Measurements from ENCODE around the gene POU6F2. TPM values are rescaled to one million over a fixed set of nuclear protein-coding genes. Genes with fewer than 3 reads are reported as not detected.

The POU6F2 gene
- total RNA-seq, 1 experiment from 2014 or later, result not detected

- CTCF ChIA-PET, result no interaction called here
- Histone ChIP-seq H3K4me3 (ENCODE audit: low read depth in 2 of 2, low read length in 2 of 2) (no peak overlapping the region), H3K27ac (ENCODE audit: low read length) (no peak overlapping the region), H3K27me3 (ENCODE audit: control insufficient read depth, insufficient read depth, low read length) (no peaks in the 10 kb centered on the region; the same call in 1 of the 2 replicates), H3K4me1 (ENCODE audit: control insufficient read depth, insufficient read depth, low read length) (peaks cover 7% of the 10 kb centered on the region; the same call in 1 of the 2 replicates), H3K36me3 (ENCODE audit: control insufficient read depth, insufficient read depth, low read length) (no peaks in the 10 kb centered on the region), H3K9me3 (ENCODE audit: control insufficient read depth, insufficient read depth, low read depth, low read length) (no peaks in the 10 kb centered on the region)
- POLR2A ChIA-PET, result no interaction called here
- no TSS peak for BruUV-seq (replicated peaks)
- TF ChIP-seq POLR2AphosphoS5 (IDR thresholded peaks at IDR 0.05; ENCODE audit: low read depth, low read length) (no peak), CTCF (IDR thresholded peaks at IDR 0.05) (no peak), SIN3A (IDR thresholded peaks at IDR 0.05; ENCODE audit: borderline replicate concordance, insufficient read depth, low read depth, low read length) (no peak), REST (IDR thresholded peaks at IDR 0.05; ENCODE audit: insufficient read depth in 1 of 2, low read depth in 2 of 2, low read length in 1 of 2) (no peak), TCF7L2 (IDR thresholded peaks at IDR 0.05; ENCODE audit: low read depth, low read length) (no peak)
- DNase-seq (ENCODE audit: low read depth, low spot score) (no peak), ATAC-seq (no peak)
- intact Hi-C loops (cut with micrococcal nuclease; ENCODE audit: unreplicated experiment), result no loop called here
- in situ Hi-C loops (cut with HindIII; ENCODE audit: low pct_unique_long_range_greater_than_20kb, low sequenced_read_pairs), result no loop called here
Measured at GRCh38 chr7:39355664-39356063, 378.0 kb downstream of the POU6F2 start.

- POLR2A ChIA-PET, result no interaction called here
- DNase-seq (ENCODE audit: low read depth, low spot score), result no peak
- in situ Hi-C loops (cut with HindIII; ENCODE audit: low pct_unique_long_range_greater_than_20kb, low sequenced_read_pairs), result no loop called here
- H3K27me3 ChIP-seq (ENCODE audit: control insufficient read depth, insufficient read depth, low read length), result peaks cover 2% of the 10 kb centered on the region; the same call in 1 of the 2 replicates
- TF ChIP-seq TCF7L2 (IDR thresholded peaks at IDR 0.05; ENCODE audit: low read depth, low read length) (no peak), SIN3A (IDR thresholded peaks at IDR 0.05; ENCODE audit: borderline replicate concordance, insufficient read depth, low read depth, low read length) (no peak), POLR2AphosphoS5 (IDR thresholded peaks at IDR 0.05; ENCODE audit: low read depth, low read length) (no peak), CTCF (IDR thresholded peaks at IDR 0.05) (no peak), REST (IDR thresholded peaks at IDR 0.05; ENCODE audit: insufficient read depth in 1 of 2, low read depth in 2 of 2, low read length in 1 of 2) (no peak)
- peaks cover 7% of the 10 kb centered on the region; the same call in 1 of the 2 replicates for H3K4me1 ChIP-seq (ENCODE audit: control insufficient read depth, insufficient read depth, low read length)
- no peaks in the 10 kb centered on the region for H3K9me3 ChIP-seq (ENCODE audit: control insufficient read depth, insufficient read depth, low read depth, low read length)
- H3K4me3 ChIP-seq (ENCODE audit: low read depth in 2 of 2, low read length in 2 of 2), result no peak overlapping the region
- CTCF ChIA-PET, result no interaction called here
- no peak for ATAC-seq
- no peaks in the 10 kb centered on the region for H3K36me3 ChIP-seq (ENCODE audit: control insufficient read depth, insufficient read depth, low read length)
- no TSS peak for BruUV-seq (replicated peaks)
- no peak overlapping the region for H3K27ac ChIP-seq (ENCODE audit: low read length)
- intact Hi-C loops (cut with micrococcal nuclease; ENCODE audit: unreplicated experiment), result no loop called here
Measured at GRCh38 chr7:39356172-39356925, 378.6 kb downstream of the POU6F2 start.
